ENCODE measurements around the gene CCDC188. TPM values are rescaled to one million over a fixed set of nuclear protein-coding genes. Genes with fewer than 3 reads are reported as not detected.

The CCDC188 gene
- total and polyA plus RNA-seq, 12 donors = 0.30 to 19.0 (median 0.77) TPM; not detected in 2

GRCh38 chr22:20146777-20147176 lies 4.1 kb downstream of the CCDC188 start:
- Histone ChIP-seq H3K27ac (no peak overlapping the region), H3K9me3 (replicated peaks in 1 of 3) (no peaks in the 10 kb centered on the region), H3K36me3 (replicated peaks in 1 of 2) (no peaks in the 10 kb centered on the region), H3K4me3 (no peak overlapping the region), H3K4me1 (replicated peaks in 1 of 2) (no peaks in the 10 kb centered on the region), H3K27me3 (no peaks in the 10 kb centered on the region)
- TF ChIP-seq POLR2A (IDR thresholded peaks at IDR 0.05) (no peak), CTCF (IDR thresholded peaks at IDR 0.05) (no peak)
- no peak for DNase-seq
- intact Hi-C loops (cut with DNase I) = no loop called here
- WGBS, 4 donors = 67 to 81% (median 78%) methylated on average over 3 to 22 of the region's 22 CpGs

- Histone ChIP-seq H3K9me3 (replicated peaks in 1 of 3) (no peaks in the 10 kb centered on the region), H3K36me3 (replicated peaks in 1 of 2) (no peaks in the 10 kb centered on the region), H3K27ac (no peak overlapping the region), H3K27me3 (no peaks in the 10 kb centered on the region), H3K4me1 (replicated peaks in 1 of 2) (no peaks in the 10 kb centered on the region), H3K4me3 (no peak overlapping the region)
- TF ChIP-seq CTCF (IDR thresholded peaks at IDR 0.05) = no peak
- TF ChIP-seq POLR2A (IDR thresholded peaks at IDR 0.05) = no peak
- no peak for DNase-seq
- intact Hi-C loops (cut with DNase I) = no loop called here
- 88 to 97% (median 91%) methylated on average over 15 to 21 of the region's 21 CpGs for WGBS, 4 donors
These were observed 5.0 kb downstream of the CCDC188 start for GRCh38 chr22:20145832-20146223.

GRCh38 chr22:20145206-20145831 lies 5.5 kb downstream of the CCDC188 start:
- intact Hi-C loops (cut with DNase I) = no loop called here
- Histone ChIP-seq H3K4me3 (no peak overlapping the region), H3K4me1 (replicated peaks in 1 of 2) (no peaks in the 10 kb centered on the region), H3K36me3 (replicated peaks in 1 of 2) (no peaks in the 10 kb centered on the region), H3K27ac (no peak overlapping the region), H3K27me3 (no peaks in the 10 kb centered on the region), H3K9me3 (replicated peaks in 1 of 3) (no peaks in the 10 kb centered on the region)
- WGBS, 4 donors = 90 to 95% (median 92%) methylated on average over 11 to 22 of the region's 22 CpGs
- no peak for DNase-seq
- no peak for TF ChIP-seq POLR2A (IDR thresholded peaks at IDR 0.05)
- TF ChIP-seq CTCF (IDR thresholded peaks at IDR 0.05) = no peak

- H3K4me1 ChIP-seq (replicated peaks in 1 of 2) = no peaks in the 10 kb centered on the region
- no peaks in the 10 kb centered on the region for H3K27me3 ChIP-seq
- H3K9me3 ChIP-seq (replicated peaks in 1 of 3) = no peaks in the 10 kb centered on the region
- TF ChIP-seq CTCF (IDR thresholded peaks at IDR 0.05) (no peak), POLR2A (IDR thresholded peaks at IDR 0.05) (no peak)
- DNase-seq = no peak
- WGBS, 4 donors = 88 to 98% (median 92%) methylated on average over 7 to 19 of the region's 19 CpGs
- peaks cover 0 to 5% of the 10 kb centered on the region in 2 donors for H3K36me3 ChIP-seq (replicated peaks in 1 of 2)
- H3K27ac ChIP-seq = no peak overlapping the region
- H3K4me3 ChIP-seq = no peak overlapping the region
- intact Hi-C loops (cut with DNase I) = no loop called here
These were observed 6.8 kb downstream of the CCDC188 start for GRCh38 chr22:20143883-20144665.

All from adrenal gland (tissue), 12 donors.